K562 (cell line): ENCODE results near the gene EPB41L2. TPM values are rescaled to one million over a fixed set of nuclear protein-coding genes. Genes with fewer than 3 reads are reported as not detected.

ENCODE experiments used
- ATAC-seq: fragments of 200-7000 bp; cut with Tn5 transposase; 3 replicates; pipeline ENCODE4 v1.9.1; 2020; ENCODE audit warnings: moderate library complexity
- BruUV-seq: library from RNA; stranded (reverse); fragments of 400-500 nt; replicated peaks from 2 replicates; lab custom pipeline; 2021; lab: Mats Ljungman, UMichigan
- CTCF ChIA-PET: fragments of 300-600 bp; formaldehyde crosslinking; extraction: SDS; loops from one replicate; lab custom pipeline; 2021; ENCODE audit warnings: low intra/inter-chr PET ratio; lab: Yijun Ruan, JAX
- POLR2A ChIA-PET: fragments of 300-600, 350-650 bp; sonication (Branson Sonifier 250); formaldehyde crosslinking; extraction: SDS; loops from one replicate; lab custom pipeline; 2021; ENCODE audit warnings: antibody characterized with exemption, inconsistent platforms; lab: Yijun Ruan, JAX
- DNase-seq, 4 experiments: peaks; one replicate each; pipeline versions ENCODE4 v3.0.0 to v3.0.0-alpha.2; 2011 to 2018; ENCODE audit warnings: low spot score in 3 of 4, mixed read lengths in 3 of 4; ENCODE audit errors: extremely low read depth in 1 of 4
- FAIRE-seq: peaks from 2 replicates; lab custom pipeline; 2011; peaks lifted over from hg19 to GRCh38; lab: Jason Lieb, UNC
- H2AFZ ChIP-seq: 2 replicates; pipeline ENCODE4 v1.6.0; 2011; ENCODE audit warnings: low read depth, low read length, control low read depth, inconsistent platforms
- H3K27ac ChIP-seq: fragments of 200-600 bp; 3 replicates; pipeline ENCODE4 v1.8.0; 2011; ENCODE audit warnings: low read depth, mild to moderate bottlenecking, control low read depth, inconsistent platforms, low read length, moderate library complexity, mixed read lengths; ENCODE audit errors: extremely low read depth
- H3K27me3 ChIP-seq, 2 experiments: fragments of 300-600 bp in 1 of 2; 2 replicates in 1 of 2; 3 replicates in 1 of 2; pipeline versions ENCODE4 v1.6.0 to v1.8.0; 2011; ENCODE audit warnings: inconsistent platforms in 2 of 2, low read length in 2 of 2, mild to moderate bottlenecking in 1 of 2, mixed read lengths in 1 of 2, moderate library complexity in 1 of 2; ENCODE audit not compliant: control insufficient read depth in 2 of 2, insufficient read depth in 2 of 2
- H3K36me3 ChIP-seq: fragments of 300-600 bp; 3 replicates; pipeline ENCODE4 v1.8.0; 2011; ENCODE audit warnings: mild to moderate bottlenecking, low read length, inconsistent platforms; ENCODE audit not compliant: control insufficient read depth, insufficient read depth
- H3K4me1 ChIP-seq, 2 experiments: fragments of 200-600 bp in 1 of 2; replicated peaks in 1 of 2; 2 replicates in 1 of 2; 3 replicates in 1 of 2; pipeline versions ENCODE4 v1.5.1 to v1.8.0; 2011; ENCODE audit warnings: inconsistent platforms in 2 of 2, low read length in 2 of 2, mild to moderate bottlenecking in 1 of 2, mixed read lengths in 1 of 2, moderate library complexity in 1 of 2; ENCODE audit not compliant: control insufficient read depth in 2 of 2, insufficient read depth in 2 of 2
- H3K4me2 ChIP-seq: 2 replicates; pipeline ENCODE4 v1.6.1; 2011; ENCODE audit warnings: low read length, control low read depth, inconsistent platforms, mixed read lengths; ENCODE audit not compliant: insufficient read depth
- H3K4me3 ChIP-seq: fragments of 200-600 bp; sonication (generic), shearing (Covaris generic); 2 replicates; pipeline ENCODE4 v1.5.1; 2016; ENCODE audit warnings: control low read depth, inconsistent platforms
- H3K79me2 ChIP-seq: fragments of 200-600 bp; 3 replicates; pipeline ENCODE4 v1.8.0; 2011; ENCODE audit warnings: low read length, inconsistent platforms; ENCODE audit not compliant: control insufficient read depth, insufficient read depth
- H3K9ac ChIP-seq, 2 experiments: 2 replicates each; pipeline versions ENCODE4 v1.6.0 to v1.6.1; 2011; ENCODE audit warnings: low read depth in 2 of 2, low read length in 2 of 2, control low read depth in 1 of 2, inconsistent platforms in 1 of 2, mild to moderate bottlenecking in 1 of 2, mixed read lengths in 1 of 2; ENCODE audit not compliant: insufficient read depth in 1 of 2
- H3K9me1 ChIP-seq: one replicate; pipeline ENCODE4 v1.6.0; 2011; ENCODE audit warnings: inconsistent platforms, mild to moderate bottlenecking, low read length, moderate library complexity; ENCODE audit not compliant: control insufficient read depth, insufficient read depth
- H3K9me3 ChIP-seq: replicated peaks from 2 replicates; pipeline ENCODE4 v1.5.1; 2011; ENCODE audit warnings: low read depth, low read length, inconsistent platforms; ENCODE audit not compliant: control insufficient read depth, insufficient read depth
- H4K20me1 ChIP-seq: replicated peaks from 2 replicates; pipeline ENCODE4 v1.6.1; 2011; ENCODE audit warnings: low read length, inconsistent platforms, mixed read lengths; ENCODE audit not compliant: control insufficient read depth, insufficient read depth
- CREB5 ChIP-seq: fragments of 250-450 bp; sonication (Bioruptor Pico); IDR thresholded peaks from 2 replicates; pipeline ENCODE4 v1.5.0; 2020; ENCODE audit warnings: mild to moderate bottlenecking
- HDAC8 ChIP-seq: fragments of 450-650 bp; IDR thresholded peaks from 2 replicates; pipeline ENCODE4 v1.6.1; 2016; ENCODE audit warnings: mild to moderate bottlenecking, missing genetic modification characterization, moderate library complexity, missing compliant biosample characterization
- ZNF395 ChIP-seq: fragments of 200-800 bp; sonication (Bioruptor generic); IDR thresholded peaks from 2 replicates; pipeline ENCODE4 v1.6.1; 2017; ENCODE audit warnings: missing genetic modification characterization, missing compliant biosample characterization
- ZNF561 ChIP-seq: fragments of 450-650 bp; formaldehyde crosslinking; conservative IDR thresholded peaks from 2 replicates; pipeline ENCODE4 v1.4.0; 2020; ENCODE audit warnings: mild to moderate bottlenecking, moderate library complexity
- WGBS: fragments of 100-300 bp; shearing (Covaris generic); methylation state at CpG from one replicate; pipeline ENCODE4 v1.1.6; 2016; ENCODE audit warnings: low coverage, mixed read lengths; ENCODE audit not compliant: insufficient coverage; ENCODE audit errors: missing lambda C conversion rate; 5-methylcytosine and 5-hydroxymethylcytosine counted together
- in situ Hi-C: fragments of 300-500 bp; cut with MboI; formaldehyde crosslinking; loops from 4 replicates; pipeline ENCODE4 v1.15.0; 2018; ENCODE audit warnings: inconsistent platforms, mixed read lengths
- intact Hi-C: fragments of 100-400 bp; cut with micrococcal nuclease; formaldehyde crosslinking; loops from 2 replicates; pipeline ENCODE4 v1.14.2; 2022
- polyA plus RNA-seq, 8 experiments: library from polyadenylated mRNA; depleted of rRNA in 4 of 8; stranded (reverse) in 5 of 8; unstranded in 3 of 8; fragments of >200 nt; fragmentation: Nextera tagmentation in 2 of 8; fragmentation: Illumina TruSeq in 1 of 8; extraction: Ambion mirVana in 2 of 8; extraction: Trizol in 1 of 8; gene quantifications; 2 replicates each; pipeline versions ENCODE4 v1.2.1 to v1.2.3, GENCODE V29; 2011 to 2014; ENCODE audit warnings: inconsistent platforms in 1 of 8, missing spikeins in 1 of 8
- total RNA-seq, 7 experiments: library from RNA; depleted of rRNA in 6 of 7; stranded (reverse); fragments of >200 nt in 6 of 7; fragmentation: Illumina TruSeq in 2 of 7; extraction: Trizol in 2 of 7; gene quantifications; 2 replicates each; pipeline versions ENCODE4 v1.2.1 to v1.2.3, GENCODE V29; 2011 to 2021; ENCODE audit warnings: low replicate concordance in 1 of 7
- TF ChIP-seq, protein P1 (sequence below), 2 experiments: IDR thresholded peaks; 2 replicates each; pipeline ENCODE4 v1.6.1; 2011; ENCODE audit warnings: borderline replicate concordance in 1 of 2, control low read depth in 1 of 2, low read depth in 1 of 2, low read length in 1 of 2, mild to moderate bottlenecking in 1 of 2, mixed read lengths in 1 of 2, moderate library complexity in 1 of 2; ENCODE audit not compliant: insufficient read depth in 1 of 2, insufficient read length in 1 of 2, poor library complexity in 1 of 2, severe bottlenecking in 1 of 2; ENCODE audit errors: extremely low read depth in 1 of 2

EPB41L2 gene
- total and polyA plus RNA-seq, 9 of the 15 experiments (the other 6 are each of a cell fraction or from before 2014, with no cell fraction given) = 5.1 to 53.6 (median 25.0) TPM

GRCh38 chr6:131062241-131063027 is 611 bp downstream of the EPB41L2 start (continued):
- no peak for TF ChIP-seq CREB5 (CRISPR knock-in tag)
- TF ChIP-seq, protein P1, sequence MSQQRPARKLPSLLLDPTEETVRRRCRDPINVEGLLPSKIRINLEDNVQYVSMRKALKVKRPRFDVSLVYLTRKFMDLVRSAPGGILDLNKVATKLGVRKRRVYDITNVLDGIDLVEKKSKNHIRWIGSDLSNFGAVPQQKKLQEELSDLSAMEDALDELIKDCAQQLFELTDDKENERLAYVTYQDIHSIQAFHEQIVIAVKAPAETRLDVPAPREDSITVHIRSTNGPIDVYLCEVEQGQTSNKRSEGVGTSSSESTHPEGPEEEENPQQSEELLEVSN (IDR thresholded peaks at IDR 0.05; ENCODE audit: borderline replicate concordance in 1 of 2, extremely low read depth in 1 of 2, insufficient read depth in 1 of 2, insufficient read length in 1 of 2, low read depth in 1 of 2, low read length in 1 of 2, poor library complexity in 1 of 2, severe bottlenecking in 1 of 2) = peak in 1 of 2 experiments; percentile 50
- TF ChIP-seq ZNF561 (CRISPR knock-in tag) = no peak

GRCh38 chr6:131061751-131062119 is 1.3 kb downstream of the EPB41L2 start:
- H3K79me2 ChIP-seq = peaks cover 46% of the 10 kb centered on the region
- H3K4me2 ChIP-seq = peak overlapping the region; percentile 80
- 8% methylated on average over 10 of the region's 10 CpGs for WGBS
- no peaks in the 10 kb centered on the region for H3K9me1 ChIP-seq
- in situ Hi-C loops (no loop called here), intact Hi-C loops (loop anchor here (2.0 to 5.0 kb wide), 2 partner anchors 56 to 67 kb away; no protein-coding TSS in a partner anchor)
- H2AFZ ChIP-seq = 0 out of 2 replicates have a peak overlapping the region, but pooled peaks have one; percentile 66
- H3K4me3 ChIP-seq = peak overlapping the region; percentile 62
- H3K27ac ChIP-seq = peak overlapping the region; percentile 64; the same call in 1 of the 3 replicates
- no TSS peak for BruUV-seq
- no peaks in the 10 kb centered on the region for H3K36me3 ChIP-seq
- FAIRE-seq (no peak), ATAC-seq (no peak), DNase-seq (no peak)
- ChIA-PET POLR2A (interaction anchor here (1.2 kb wide), 1 partner anchor 12 kb away, joined by 3 read pairs; no protein-coding TSS in a partner anchor), CTCF (no interaction called here)
- H3K9ac ChIP-seq = peak overlapping the region; percentile 56 to 91; a peak in 3 of 4 replicates
- no peaks in the 10 kb centered on the region for H3K9me3 ChIP-seq
- H4K20me1 ChIP-seq = no peaks in the 10 kb centered on the region
- peaks cover 3 to 16% of the 10 kb centered on the region in 2 experiments; a peak in 3 of 5 replicates for H3K4me1 ChIP-seq
- H3K27me3 ChIP-seq = no peaks in the 10 kb centered on the region
- TF ChIP-seq HDAC8 (no peak), ZNF395 (no peak), CREB5 (CRISPR knock-in tag) (no peak)
